Heart right ventricle (tissue), 16 donors: ENCODE measurements around the gene SEPTIN12. TPM values are rescaled to one million over a fixed set of nuclear protein-coding genes. Genes with fewer than 3 reads are reported as not detected.

Experiments used
- ATAC-seq, 8 donors: fragments of 200-7000 bp; cut with Tn5 transposase; one replicate each; pipeline ENCODE4 v1.9.1; 2020; ENCODE audit warnings: mild to moderate bottlenecking in 8 of 8, moderate library complexity in 8 of 8, moderate number of reproducible peaks in 1 of 8
- DNase-seq, 2 donors: peaks; one replicate each; pipeline ENCODE4 v3.0.0-alpha.2; 2020
- H3K27ac ChIP-seq, 10 donors: fragments of 200-600 bp; sonication (generic) in 2 of 10; one replicate each; pipeline versions ENCODE4 v1.5.0 to v1.8.0; 2020 to 2022; ENCODE audit warnings: mild to moderate bottlenecking in 3 of 10
- H3K27me3 ChIP-seq, 7 donors: fragments of 200-600 bp; one replicate each; pipeline ENCODE4 v1.8.0; 2021 to 2022; ENCODE audit warnings: mild to moderate bottlenecking in 2 of 7
- H3K36me3 ChIP-seq, 9 donors: fragments of 200-600 bp; sonication (generic) in 1 of 9; one replicate each; pipeline versions ENCODE4 v1.5.0 to v1.8.0; 2020 to 2022; ENCODE audit warnings: mild to moderate bottlenecking in 2 of 9
- H3K4me1 ChIP-seq, 9 donors: fragments of 200-600 bp; sonication (generic) in 1 of 9; one replicate each; pipeline versions ENCODE4 v1.5.0 to v1.8.0; 2020 to 2022; ENCODE audit warnings: mild to moderate bottlenecking in 4 of 9
- H3K4me3 ChIP-seq, 10 donors: fragments of 200-600 bp; sonication (generic) in 2 of 10; one replicate each; pipeline versions ENCODE4 v1.5.0 to v1.8.0; 2020 to 2022; ENCODE audit warnings: mild to moderate bottlenecking in 7 of 10, moderate library complexity in 2 of 10
- H3K9me3 ChIP-seq, 11 donors: fragments of 200-600 bp in 10 of 11; sonication (generic) in 2 of 11; one replicate each; pipeline versions ENCODE4 v1.5.0 to v1.8.0; 2013 to 2022; ENCODE audit warnings: mild to moderate bottlenecking in 2 of 11, control low read depth in 1 of 11, moderate library complexity in 1 of 11
- WGBS, 2 donors: extraction: QIAGEN DNeasy Blood & Tissue Kit; methylation state at CpG; one replicate each; pipeline ENCODE4 v1.1.7; 2013; ENCODE audit warnings: inconsistent platforms in 1 of 2; 5-methylcytosine and 5-hydroxymethylcytosine counted together
- intact Hi-C, 10 donors: fragments of 100-400 bp; cut with DNase I; formaldehyde crosslinking; loops; one replicate each; pipeline versions ENCODE4 v1.11.1 to v1.14.2; 2022
- polyA plus RNA-seq, 2 donors: library from polyadenylated mRNA; stranded (reverse); fragments of 200-250 nt; gene quantifications; one replicate each; pipeline ENCODE4 v1.2.3, GENCODE V29; 2013
- total RNA-seq, 10 donors: library from RNA; stranded (reverse); fragmentation: NEBNext Ultra II Directional in 3 of 10; extraction: Animal tissue kit (Norgen Biotek cat#: 25700) in 3 of 10; gene quantifications; one replicate each; pipeline versions ENCODE4 v1.2.1 to v1.2.4, GENCODE V29; 2021 to 2023
- TF ChIP-seq, protein P1 (sequence below), 9 donors: fragments of 200-600 bp; sonication (generic) in 2 of 9; IDR thresholded peaks; one replicate each; pipeline versions ENCODE4 v1.5.0 to v1.8.0; 2021 to 2022; ENCODE audit warnings: antibody characterized with exemption in 9 of 9, mild to moderate bottlenecking in 5 of 9, moderate library complexity in 1 of 9
- donor health status: Arrhythmogenic right ventricular cardiomyopathy.
- donor health status: ischemic (EF 13 %, LVEDD 7.1; RV severe dilation, severe dysfunction).
- donor health status: healthy with polysubstance abuse.
- donor health status: DM: no; HTN: yes; CAD: no.
- donor health status: DM: no; HTN: no; CAD: no.
- donor health status: ischemic (EF 25% LVEDD 6.9; RV normal size, moderate dysfunction).
- donor health status: ischemic (EF 25% LVEDD 5.7; RV mildly dilated, moderate dysfunction).
- donor health status: healthy.
- donor health status: DM: yes; HTN: yes; CAD: no.
- donor health status: Ischemic cardiomyopathy.
- donor health status: ischemic (EF 35%, LVEDD 5.7; RV mildly dilated, moderate dysfunction).
- donor health status: nonischemic (EF 11% LVEDD 7.7; RV severe dilation, severe dysfunction).
- donor health status: DM: yes; HTN: yes; CAD: no.
- donor health status: PGD.
- donor health status: ischemic (EF 29% LVEDD 5.4; RV normal size, mild dysfunction).
- donor health status: nonischemic (EF 23%, LVEDD 6.1; RV moderate dilation, normal function).

The SEPTIN12 gene
- total and polyA plus RNA-seq, 12 donors: 1.3 TPM; not detected in 11

DNA sequence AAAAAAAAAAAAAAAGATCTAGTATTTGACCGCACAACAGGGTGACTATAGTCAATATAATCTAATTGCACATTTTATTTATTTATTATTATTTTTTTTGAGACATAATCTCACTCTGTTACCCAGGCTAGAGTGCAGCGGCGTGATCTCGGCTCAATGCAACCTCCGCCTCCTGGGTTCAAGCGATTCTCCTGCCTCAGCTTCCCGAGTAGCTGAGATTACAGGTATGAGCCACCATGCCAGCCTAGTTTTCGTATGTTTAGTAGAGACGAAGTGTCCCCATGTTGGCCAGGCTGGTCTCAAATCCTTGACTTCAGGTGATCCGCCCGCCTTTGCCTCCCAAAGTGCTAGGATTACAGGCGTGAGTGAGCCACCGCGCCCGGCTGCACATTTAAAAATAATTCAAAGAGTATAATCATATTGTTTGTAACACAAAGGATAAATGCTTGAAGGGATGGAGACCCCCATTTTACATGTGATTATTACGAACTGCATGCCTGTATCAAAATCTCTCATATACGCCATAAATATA lies 54.9 kb downstream of the SEPTIN12 start:
- H3K27ac ChIP-seq: peak overlapping the region in 9 of 10 donors; percentile 66 to 85 (median 80)
- intact Hi-C loops: loop anchor here in 2 of 10 donors (5.0 to 10.0 kb wide), 2 partner anchors 34 to 222 kb away; partner anchors contain the start of genes SEC14L5 (in 1 of the 2) and ZNF500 (in 1 of the 2)
- no peak for DNase-seq
- no peak for ATAC-seq
- peak overlapping the region; percentile 77 to 99 (median 93) for H3K4me3 ChIP-seq
- no peaks in the 10 kb centered on the region for H3K27me3 ChIP-seq
- peaks cover 2 to 20% (median 15%) of the 10 kb centered on the region in 9 donors for H3K4me1 ChIP-seq
- WGBS, 2 donors: 31 to 42% methylated on average over 17 of the region's 17 CpGs
- TF ChIP-seq, protein P1, sequence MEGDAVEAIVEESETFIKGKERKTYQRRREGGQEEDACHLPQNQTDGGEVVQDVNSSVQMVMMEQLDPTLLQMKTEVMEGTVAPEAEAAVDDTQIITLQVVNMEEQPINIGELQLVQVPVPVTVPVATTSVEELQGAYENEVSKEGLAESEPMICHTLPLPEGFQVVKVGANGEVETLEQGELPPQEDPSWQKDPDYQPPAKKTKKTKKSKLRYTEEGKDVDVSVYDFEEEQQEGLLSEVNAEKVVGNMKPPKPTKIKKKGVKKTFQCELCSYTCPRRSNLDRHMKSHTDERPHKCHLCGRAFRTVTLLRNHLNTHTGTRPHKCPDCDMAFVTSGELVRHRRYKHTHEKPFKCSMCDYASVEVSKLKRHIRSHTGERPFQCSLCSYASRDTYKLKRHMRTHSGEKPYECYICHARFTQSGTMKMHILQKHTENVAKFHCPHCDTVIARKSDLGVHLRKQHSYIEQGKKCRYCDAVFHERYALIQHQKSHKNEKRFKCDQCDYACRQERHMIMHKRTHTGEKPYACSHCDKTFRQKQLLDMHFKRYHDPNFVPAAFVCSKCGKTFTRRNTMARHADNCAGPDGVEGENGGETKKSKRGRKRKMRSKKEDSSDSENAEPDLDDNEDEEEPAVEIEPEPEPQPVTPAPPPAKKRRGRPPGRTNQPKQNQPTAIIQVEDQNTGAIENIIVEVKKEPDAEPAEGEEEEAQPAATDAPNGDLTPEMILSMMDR (IDR thresholded peaks at IDR 0.05): no peak
- no peaks in the 10 kb centered on the region for H3K9me3 ChIP-seq
- peaks cover 0 to 36% (median 10%) of the 10 kb centered on the region in 9 donors for H3K36me3 ChIP-seq

DNA sequence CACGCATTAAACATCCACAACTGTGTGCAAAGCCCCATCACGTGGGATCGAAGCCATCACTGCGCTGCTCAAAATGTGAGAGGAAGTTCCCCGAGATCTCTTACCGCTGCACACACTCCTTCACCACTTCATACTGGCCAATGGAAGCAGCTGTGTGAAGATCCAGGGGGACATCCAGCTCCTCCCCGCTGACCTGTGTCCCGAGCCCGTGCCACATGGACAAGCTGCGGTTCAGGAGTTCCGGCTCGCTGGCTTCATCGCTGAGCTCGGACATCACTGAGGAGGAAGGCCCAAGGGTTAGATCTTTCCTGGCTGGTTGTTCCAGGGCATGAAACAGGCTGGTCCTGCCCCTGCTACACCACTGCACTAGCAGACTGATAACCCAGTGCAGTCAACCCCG lies 58.3 kb downstream of the SEPTIN12 start:
- intact Hi-C loops: loop anchor here in 2 of 10 donors (5.0 to 10.0 kb wide), 2 partner anchors 37 to 225 kb away; partner anchors contain the start of genes SEC14L5 (in 1 of the 2) and ZNF500 (in 1 of the 2)
- peaks cover 0 to 68% (median 20%) of the 10 kb centered on the region in 9 donors for H3K36me3 ChIP-seq
- no peaks in the 10 kb centered on the region for H3K27me3 ChIP-seq
- DNase-seq (no peak), ATAC-seq (no peak)
- no peak overlapping the region for H3K4me3 ChIP-seq
- TF ChIP-seq, protein P1 (IDR thresholded peaks at IDR 0.05): no peak
- H3K4me1 ChIP-seq: peaks cover 0 to 13% (median 7%) of the 10 kb centered on the region in 9 donors
- no peaks in the 10 kb centered on the region for H3K9me3 ChIP-seq
- H3K27ac ChIP-seq: no peak overlapping the region
- 94 to 95% methylated on average over 15 of the region's 15 CpGs for WGBS, 2 donors

DNA sequence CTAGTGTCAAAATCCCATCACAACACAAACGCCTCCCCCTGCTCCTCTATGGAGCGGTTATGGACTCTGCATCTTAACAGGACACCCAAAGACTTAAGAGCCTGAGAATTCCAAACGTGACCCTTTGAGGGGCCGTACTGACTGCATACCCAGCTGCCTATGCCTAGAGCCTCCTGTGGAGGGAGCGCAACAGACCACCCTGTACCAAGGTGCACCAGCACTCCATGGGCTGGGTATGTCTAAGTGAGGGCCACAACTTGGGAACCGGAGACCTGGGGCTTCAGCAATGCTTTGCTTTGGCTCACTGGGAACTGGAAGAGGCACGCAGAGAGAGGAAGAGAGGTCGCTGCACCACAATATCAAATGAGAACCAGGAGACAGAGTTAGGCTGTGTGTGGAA lies 59.5 kb downstream of the SEPTIN12 start:
- no peaks in the 10 kb centered on the region for H3K27me3 ChIP-seq
- H3K9me3 ChIP-seq: no peaks in the 10 kb centered on the region
- no peak for DNase-seq
- H3K27ac ChIP-seq: no peak overlapping the region
- no peak overlapping the region for H3K4me3 ChIP-seq
- ATAC-seq: no peak
- intact Hi-C loops: no loop called here
- H3K4me1 ChIP-seq: peaks cover 0 to 11% (median 5%) of the 10 kb centered on the region in 9 donors
- 93 to 94% methylated on average over 8 of the region's 8 CpGs for WGBS, 2 donors
- TF ChIP-seq, protein P1 (IDR thresholded peaks at IDR 0.05): no peak
- peaks cover 0 to 80% (median 24%) of the 10 kb centered on the region in 9 donors for H3K36me3 ChIP-seq

Other genes starting within 250 kb of the SEPTIN12 start
- 10 to 100 TPM; 38.0 to 59.5 (median 47.0) TPM for gene CDIP1, start 249.6 kb downstream of the SEPTIN12 start, total RNA-seq
- 10 to 100 TPM; 28.2 to 37.5 TPM for gene CDIP1, start 249.6 kb downstream of the SEPTIN12 start, polyA plus RNA-seq
- under 1 TPM; 0.06 to 0.21 (median 0.09) TPM for gene C16orf96, start 232.0 kb downstream of the SEPTIN12 start, total RNA-seq
- gene C16orf96, start 232.0 kb downstream of the SEPTIN12 start, polyA plus RNA-seq: under 1 TPM in 1 of 2 donors, not detected in 1; 0.01 TPM
- gene UBALD1, start 173.5 kb downstream of the SEPTIN12 start, total RNA-seq: 10 to 100 TPM; 14.7 to 34.4 (median 20.4) TPM
- gene UBALD1, start 173.5 kb downstream of the SEPTIN12 start, polyA plus RNA-seq: 10 to 100 TPM; 19.4 to 39.4 TPM
- gene MGRN1, start 163.5 kb downstream of the SEPTIN12 start, total RNA-seq: 10 to 100 TPM; 32.2 to 73.5 (median 42.9) TPM
- 10 to 100 TPM; 19.2 to 20.3 TPM for gene MGRN1, start 163.5 kb downstream of the SEPTIN12 start, polyA plus RNA-seq
- 10 to 100 TPM; 34.1 to 65.7 (median 49.6) TPM for gene NUDT16L1, start 94.8 kb downstream of the SEPTIN12 start, total RNA-seq
- gene NUDT16L1, start 94.8 kb downstream of the SEPTIN12 start, polyA plus RNA-seq: 10 to 100 TPM; 25.4 to 48.8 TPM
- 10 to 100 TPM in 1 of 10 donors, 1 to 10 TPM in 9; 5.1 to 11.4 (median 7.9) TPM for gene ANKS3, start 54.1 kb downstream of the SEPTIN12 start, total RNA-seq
- 10 to 100 TPM; 12.4 to 33.7 TPM for gene ANKS3, start 54.1 kb downstream of the SEPTIN12 start, polyA plus RNA-seq
- gene DNAAF8, start 53.8 kb downstream of the SEPTIN12 start, total RNA-seq: 1 to 10 TPM in 4 of 10 donors, under 1 TPM in 4, not detected in 2; 0.32 to 1.9 (median 1.1) TPM
- 1 to 10 TPM; 1.1 to 1.3 TPM for gene DNAAF8, start 53.8 kb downstream of the SEPTIN12 start, polyA plus RNA-seq
- 1 to 10 TPM; 4.3 to 9.9 (median 8.1) TPM for gene ZNF500, start 21.2 kb downstream of the SEPTIN12 start, total RNA-seq
- gene ZNF500, start 21.2 kb downstream of the SEPTIN12 start, polyA plus RNA-seq: 10 to 100 TPM in 1 of 2 donors, 1 to 10 TPM in 1; 3.8 to 10.5 TPM
- gene SMIM22, start 7.0 kb upstream of the SEPTIN12 start, total RNA-seq: not detected
- under 1 TPM in 1 of 2 donors, not detected in 1; 0.73 TPM for gene SMIM22, start 7.0 kb upstream of the SEPTIN12 start, polyA plus RNA-seq
- 100 to 1,000 TPM in 4 of 10 donors, 10 to 100 TPM in 6; 77.6 to 123 (median 96.9) TPM for gene ROGDI, start 14.3 kb upstream of the SEPTIN12 start, total RNA-seq
- 100 to 1,000 TPM in 1 of 2 donors, 10 to 100 TPM in 1; 44.1 to 148 TPM for gene ROGDI, start 14.3 kb upstream of the SEPTIN12 start, polyA plus RNA-seq
- 100 to 1,000 TPM in 1 of 10 donors, 10 to 100 TPM in 9; 70.9 to 105 (median 75.1) TPM for gene GLYR1, start 58.9 kb upstream of the SEPTIN12 start, total RNA-seq
- 10 to 100 TPM; 36.5 to 56.3 TPM for gene GLYR1, start 58.9 kb upstream of the SEPTIN12 start, polyA plus RNA-seq
- 10 to 100 TPM; 28.1 to 56.9 (median 31.1) TPM for gene UBN1, start 59.1 kb upstream of the SEPTIN12 start, total RNA-seq
- 10 to 100 TPM; 11.3 to 16.5 TPM for gene UBN1, start 59.1 kb upstream of the SEPTIN12 start, polyA plus RNA-seq
- gene PPL, start 148.8 kb upstream of the SEPTIN12 start, total RNA-seq: 10 to 100 TPM in 2 of 10 donors, 1 to 10 TPM in 8; 5.5 to 19.3 (median 7.7) TPM
- 1 to 10 TPM; 4.9 to 6.4 TPM for gene PPL, start 148.8 kb upstream of the SEPTIN12 start, polyA plus RNA-seq
- 10 to 100 TPM in 6 of 10 donors, 1 to 10 TPM in 4; 4.7 to 28.4 (median 12.9) TPM for gene SEC14L5, start 170.0 kb upstream of the SEPTIN12 start, total RNA-seq
- gene SEC14L5, start 170.0 kb upstream of the SEPTIN12 start, polyA plus RNA-seq: 1 to 10 TPM in 1 of 2 donors, under 1 TPM in 1; 0.04 to 4.1 TPM
- 10 to 100 TPM in 1 of 10 donors, 1 to 10 TPM in 9; 4.7 to 11.0 (median 6.1) TPM for gene NAGPA, start 245.6 kb upstream of the SEPTIN12 start, total RNA-seq
- gene NAGPA, start 245.6 kb upstream of the SEPTIN12 start, polyA plus RNA-seq: 1 to 10 TPM; 7.3 to 7.5 TPM